ENCODE data around the gene PRM1. TPM values are rescaled to one million over a fixed set of nuclear protein-coding genes. Genes with fewer than 3 reads are reported as not detected.

Gene PRM1
- total and polyA plus RNA-seq, 2 of the 13 experiments (the other 11 are each of a cell fraction or from before 2014, with no cell fraction given): not detected

GRCh38 chr16:11299865-11300559, 18.9 kb upstream of the PRM1 start (continued):
- TF ChIP-seq ZNF672 (CRISPR knock-in tag; IDR thresholded peaks at IDR 0.05) (no peak), ZKSCAN5 (CRISPR knock-in tag; IDR thresholded peaks at IDR 0.05) (no peak), ZNF619 (CRISPR knock-in tag; IDR thresholded peaks at IDR 0.05) (peak; percentile 45; the same call in 1 of the 2 replicates), HOMEZ (CRISPR knock-in tag; IDR thresholded peaks at IDR 0.05; ENCODE audit: low read depth) (no peak), E2F2 (CRISPR knock-in tag; IDR thresholded peaks at IDR 0.05; ENCODE audit: borderline replicate concordance) (no peak), DNMT1 (CRISPR knock-in tag; IDR thresholded peaks at IDR 0.05) (no peak), ZMAT3 (CRISPR knock-in tag; conservative IDR thresholded peaks at IDR 0.05) (no peak), ELF3 (CRISPR knock-in tag; IDR thresholded peaks at IDR 0.05) (no peak), SP140L (CRISPR knock-in tag; IDR thresholded peaks at IDR 0.05; ENCODE audit: borderline replicate concordance) (no peak), SP4 (CRISPR knock-in tag; IDR thresholded peaks at IDR 0.05) (no peak), YEATS2 (CRISPR knock-in tag; IDR thresholded peaks at IDR 0.05; ENCODE audit: borderline replicate concordance) (no peak), ISL2 (CRISPR knock-in tag; IDR thresholded peaks at IDR 0.05) (no peak), AKAP8 (CRISPR knock-in tag; IDR thresholded peaks at IDR 0.05) (no peak), FOXA3 (CRISPR knock-in tag; IDR thresholded peaks at IDR 0.05) (peak; percentile 24; the same call in 1 of the 2 replicates), DBP (CRISPR knock-in tag; IDR thresholded peaks at IDR 0.05; ENCODE audit: not compliant biosample characterization) (no peak), ZMYM3 (CRISPR knock-in tag; IDR thresholded peaks at IDR 0.05) (peak; percentile 55; the same call in 1 of the 2 replicates), ZNF770 (CRISPR knock-in tag; IDR thresholded peaks at IDR 0.05) (no peak), PBX3 (CRISPR knock-in tag; IDR thresholded peaks at IDR 0.05; ENCODE audit: borderline replicate concordance) (no peak), CBX1 (IDR thresholded peaks at IDR 0.05; ENCODE audit: low read depth) (no peak), ATF5 (CRISPR knock-in tag; IDR thresholded peaks at IDR 0.05; ENCODE audit: low read depth) (no peak), IKZF5 (CRISPR knock-in tag; IDR thresholded peaks at IDR 0.05) (0 out of 2 replicates have a peak, but pooled peaks have one; percentile 18), SP5 (CRISPR knock-in tag; IDR thresholded peaks at IDR 0.05; ENCODE audit: borderline replicate concordance, low read depth) (no peak)
